OCI-LY3 (cell line): ENCODE data around the gene MAP2K4.

Experiments
- H2AFZ ChIP-seq: fragments of 200-600, 300-600 bp; shearing (Covaris generic); 2 replicates; pipeline ENCODE4 v1.6.0; 2014; ENCODE audit warnings: antibody characterized with exemption, low read depth, low read length
- H3K27ac ChIP-seq: fragments of 200-600, 300-600 bp; sonication (generic); 2 replicates; pipeline ENCODE4 v1.5.1; 2014; ENCODE audit warnings: mild to moderate bottlenecking, low read length, moderate library complexity, mixed read lengths
- H3K27me3 ChIP-seq: fragments of 200-600, 300-600 bp; sonication (generic); 2 replicates; pipeline ENCODE4 v1.6.1; 2014; ENCODE audit warnings: low read depth, low read length, mixed read lengths
- H3K36me3 ChIP-seq: fragments of 200-600, 300-600 bp; sonication (generic); replicated peaks from 2 replicates; pipeline ENCODE3; 2014; ENCODE audit warnings: low read depth, low read length, mixed read lengths
- H3K4me1 ChIP-seq: fragments of 300-600, 200-600 bp; sonication (generic); 2 replicates; pipeline ENCODE4 v1.6.1; 2014; ENCODE audit warnings: low read length, mixed read lengths
- H3K4me2 ChIP-seq: fragments of 200-600, 300-600 bp; sonication (generic); 2 replicates; pipeline ENCODE4 v1.6.1; 2014; ENCODE audit warnings: low read length, mixed read lengths
- H3K4me3 ChIP-seq: fragments of 300-600, 200-600 bp; sonication (generic); 2 replicates; pipeline ENCODE4 v1.5.1; 2014; ENCODE audit warnings: antibody characterized with exemption, mild to moderate bottlenecking, low read length, moderate library complexity
- H3K79me2 ChIP-seq: fragments of 300-600, 200-600 bp; shearing (Covaris generic); 2 replicates; pipeline ENCODE4 v1.6.1; 2014; ENCODE audit warnings: mild to moderate bottlenecking, low read length, mixed read lengths
- H3K9ac ChIP-seq: fragments of 300-600, 200-600 bp; shearing (Covaris generic); 2 replicates; pipeline ENCODE4 v1.6.0; 2014; ENCODE audit warnings: mild to moderate bottlenecking, low read length, moderate library complexity
- H3K9me3 ChIP-seq: fragments of 200-600, 300-600 bp; shearing (Covaris generic); 2 replicates; pipeline ENCODE4 v1.6.1; 2014; ENCODE audit warnings: low read length, mixed read lengths; ENCODE audit not compliant: insufficient read depth
- H4K20me1 ChIP-seq: fragments of 200-600, 300-600 bp; sonication (generic); 2 replicates; pipeline ENCODE4 v1.6.1; 2016; ENCODE audit warnings: low read length, mixed read lengths; ENCODE audit not compliant: insufficient read depth
- CTCF ChIP-seq: fragments of 200-600, 300-600 bp; sonication (generic); IDR thresholded peaks from 2 replicates; pipeline ENCODE4 v1.5.1; 2014; ENCODE audit warnings: antibody characterized with exemption, low read length, low read depth
- EZH2phosphoT487 ChIP-seq: fragments of 200-600 bp; shearing (Covaris generic); IDR thresholded peaks from 2 replicates; pipeline ENCODE4 v1.6.1; 2018; ENCODE audit warnings: antibody characterized with exemption, mixed run types, low read depth

MAP2K4 gene

GRCh38 chr17:12098568-12098967 lies 77.9 kb downstream of the MAP2K4 start:
- Histone ChIP-seq H3K9ac (no peak overlapping the region), H3K79me2 (no peaks in the 10 kb centered on the region), H4K20me1 (0 out of 2 replicates have a peak, but pooled peaks cover 3% of the 10 kb centered on the region), H3K27me3 (no peaks in the 10 kb centered on the region), H3K36me3 (peaks cover 9% of the 10 kb centered on the region), H3K4me2 (peak overlapping the region; percentile 21; the same call in 1 of the 2 replicates), H2AFZ (no peak overlapping the region), H3K4me1 (peaks cover 8% of the 10 kb centered on the region), H3K9me3 (no peaks in the 10 kb centered on the region), H3K4me3 (no peak overlapping the region), H3K27ac (no peak overlapping the region)
- no peak for TF ChIP-seq EZH2phosphoT487
- no peak for TF ChIP-seq CTCF

GRCh38 chr17:12099412-12099811 lies 78.7 kb downstream of the MAP2K4 start:
- Histone ChIP-seq H2AFZ (no peak overlapping the region), H3K4me2 (no peak overlapping the region), H3K4me3 (no peak overlapping the region), H3K36me3 (peaks cover 9% of the 10 kb centered on the region), H3K9ac (no peak overlapping the region), H3K9me3 (no peaks in the 10 kb centered on the region), H3K79me2 (no peaks in the 10 kb centered on the region), H3K27ac (no peak overlapping the region), H3K27me3 (no peaks in the 10 kb centered on the region), H3K4me1 (peaks cover 8% of the 10 kb centered on the region), H4K20me1 (0 out of 2 replicates have a peak, but pooled peaks cover 3% of the 10 kb centered on the region)
- TF ChIP-seq CTCF (no peak), EZH2phosphoT487 (no peak)

GRCh38 chr17:12104831-12105230 lies 84.2 kb downstream of the MAP2K4 start:
- Histone ChIP-seq H3K4me1 (peaks cover 4% of the 10 kb centered on the region; the same call in 1 of the 2 replicates), H3K4me2 (no peak overlapping the region), H3K27ac (no peak overlapping the region), H3K4me3 (no peak overlapping the region), H3K27me3 (no peaks in the 10 kb centered on the region), H3K9me3 (no peaks in the 10 kb centered on the region), H2AFZ (no peak overlapping the region), H3K79me2 (no peaks in the 10 kb centered on the region), H3K9ac (no peak overlapping the region), H3K36me3 (no peaks in the 10 kb centered on the region), H4K20me1 (0 out of 2 replicates have a peak, but pooled peaks cover 3% of the 10 kb centered on the region)
- TF ChIP-seq CTCF, result no peak
- no peak for TF ChIP-seq EZH2phosphoT487

GRCh38 chr17:12107905-12108304 lies 87.2 kb downstream of the MAP2K4 start:
- Histone ChIP-seq H2AFZ (no peak overlapping the region), H3K4me1 (peaks cover 4% of the 10 kb centered on the region; the same call in 1 of the 2 replicates), H4K20me1 (0 out of 2 replicates have a peak, but pooled peaks cover 3% of the 10 kb centered on the region), H3K9me3 (no peaks in the 10 kb centered on the region), H3K79me2 (no peaks in the 10 kb centered on the region), H3K4me2 (no peak overlapping the region), H3K27me3 (no peaks in the 10 kb centered on the region), H3K36me3 (peaks cover under 1% of the 10 kb centered on the region), H3K4me3 (no peak overlapping the region), H3K27ac (no peak overlapping the region), H3K9ac (no peak overlapping the region)
- TF ChIP-seq EZH2phosphoT487, result no peak
- no peak for TF ChIP-seq CTCF
